IMR-90 (cell line): Measurements from ENCODE around the gene HDAC8. TPM values are rescaled to one million over a fixed set of nuclear protein-coding genes. Genes with fewer than 3 reads are reported as not detected.

ENCODE experiments used
- ATAC-seq: fragments of 200-7000 bp; cut with Tn5 transposase; 2 replicates; pipeline ENCODE4 v1.9.1; 2020; ENCODE audit warnings: low read depth, mild to moderate bottlenecking, moderate library complexity
- BruUV-seq: library from RNA; stranded (reverse); fragments of 400-500 nt; replicated peaks from 2 replicates; lab custom pipeline; 2021; lab: Mats Ljungman, UMichigan
- CTCF ChIA-PET: fragments of 300-600 bp; formaldehyde crosslinking; extraction: SDS; loops from one replicate; lab custom pipeline; 2021; ENCODE audit warnings: antibody characterized with exemption; lab: Yijun Ruan, JAX
- POLR2A ChIA-PET: fragments of 300-600 bp; sonication (Branson Sonifier 250); formaldehyde crosslinking; loops from one replicate; lab custom pipeline; 2022; ENCODE audit warnings: antibody characterized with exemption; ENCODE audit not compliant: unreplicated experiment; lab: Charles Lee
- DNase-seq: peaks from one replicate; pipeline ENCODE4 v3.0.0; 2013
- H2AFZ ChIP-seq: replicated peaks from 2 replicates; pipeline ENCODE3; 2013; ENCODE audit warnings: low read length, mild to moderate bottlenecking; ENCODE audit not compliant: poor library complexity
- H2AK5ac ChIP-seq: 2 replicates; pipeline ENCODE4 v1.6.1; 2013; ENCODE audit warnings: low read depth, low read length, inconsistent platforms
- H2AK9ac ChIP-seq: replicated peaks from 2 replicates; pipeline ENCODE3; 2013; ENCODE audit warnings: mild to moderate bottlenecking, low read depth, low read length, moderate library complexity; ENCODE audit not compliant: poor library complexity
- H2BK120ac ChIP-seq: 2 replicates; pipeline ENCODE4 v1.6.1; 2013; ENCODE audit warnings: low read depth, low read length, inconsistent platforms
- H2BK15ac ChIP-seq: 3 replicates; pipeline ENCODE4 v1.6.1; 2013; ENCODE audit warnings: low read depth, low read length, inconsistent platforms
- H2BK20ac ChIP-seq: 2 replicates; pipeline ENCODE4 v1.6.1; 2013; ENCODE audit warnings: low read depth, mild to moderate bottlenecking, inconsistent platforms, low read length, moderate library complexity
- H2BK5ac ChIP-seq: 2 replicates; pipeline ENCODE4 v1.6.1; 2013; ENCODE audit warnings: mild to moderate bottlenecking, low read depth, low read length, inconsistent platforms; ENCODE audit not compliant: poor library complexity, severe bottlenecking
- H3K14ac ChIP-seq: replicated peaks from 2 replicates; pipeline ENCODE4 v1.6.1; 2013; ENCODE audit warnings: low read depth, low read length, inconsistent platforms
- H3K18ac ChIP-seq: 2 replicates; pipeline ENCODE4 v1.6.1; 2013; ENCODE audit warnings: low read depth, low read length, control low read depth
- H3K23ac ChIP-seq: 2 replicates; pipeline ENCODE4 v1.6.1; 2013; ENCODE audit warnings: low read depth, low read length, inconsistent platforms
- H3K27ac ChIP-seq: 2 replicates; pipeline ENCODE4 v1.5.1; 2013; ENCODE audit warnings: mild to moderate bottlenecking, control low read depth, low read length; ENCODE audit not compliant: insufficient read depth
- H3K27me3 ChIP-seq: 2 replicates; pipeline ENCODE4 v1.6.1; 2013; ENCODE audit warnings: low read length; ENCODE audit not compliant: control insufficient read depth, insufficient read depth
- H3K36me3 ChIP-seq: 2 replicates; pipeline ENCODE4 v1.6.1; 2013; ENCODE audit warnings: low read length, mixed read lengths; ENCODE audit not compliant: control insufficient read depth, insufficient read depth
- H3K4ac ChIP-seq: 2 replicates; pipeline ENCODE4 v1.6.1; 2013; ENCODE audit warnings: low read depth, low read length, inconsistent platforms
- H3K4me1 ChIP-seq: 2 replicates; pipeline ENCODE4 v1.6.1; 2013; ENCODE audit warnings: low read length, mixed read lengths; ENCODE audit not compliant: control insufficient read depth, insufficient read depth
- H3K4me2 ChIP-seq: 2 replicates; pipeline ENCODE4 v1.6.1; 2013; ENCODE audit warnings: low read depth, mild to moderate bottlenecking, control low read depth, low read length, moderate library complexity
- H3K4me3 ChIP-seq: 2 replicates; pipeline ENCODE4 v1.5.1; 2013; ENCODE audit warnings: low read depth, mild to moderate bottlenecking, control low read depth, low read length, moderate library complexity; ENCODE audit not compliant: insufficient read depth
- H3K56ac ChIP-seq: 2 replicates; pipeline ENCODE4 v1.6.1; 2013; ENCODE audit warnings: low read length, inconsistent platforms; ENCODE audit not compliant: insufficient read depth; ENCODE audit errors: extremely low read depth
- H3K79me1 ChIP-seq, 2 experiments: 2 replicates each; pipeline ENCODE4 v1.6.1; 2013; ENCODE audit warnings: low read length in 2 of 2, inconsistent platforms in 1 of 2, low read depth in 1 of 2
- H3K9ac ChIP-seq: 2 replicates; pipeline ENCODE4 v1.6.1; 2013; ENCODE audit warnings: low read depth, low read length, control low read depth
- H3K9me1 ChIP-seq: 2 replicates; pipeline ENCODE4 v1.6.1; 2013; ENCODE audit warnings: low read length, inconsistent platforms; ENCODE audit not compliant: insufficient read depth
- H3K9me3 ChIP-seq: 2 replicates; pipeline ENCODE4 v1.6.1; 2013; ENCODE audit warnings: low read length; ENCODE audit not compliant: control insufficient read depth, insufficient read depth
- H4K20me1 ChIP-seq: 2 replicates; pipeline ENCODE4 v1.6.1; 2013; ENCODE audit warnings: low read length, inconsistent platforms; ENCODE audit not compliant: insufficient read depth
- H4K5ac ChIP-seq: 2 replicates; pipeline ENCODE4 v1.6.1; 2013; ENCODE audit warnings: mild to moderate bottlenecking, low read depth, low read length, control low read depth
- H4K8ac ChIP-seq, 2 experiments: 2 replicates each; pipeline ENCODE4 v1.6.1; 2013; ENCODE audit warnings: low read depth in 2 of 2, low read length in 2 of 2, control low read depth in 1 of 2, inconsistent platforms in 1 of 2
- H4K91ac ChIP-seq: 2 replicates; pipeline ENCODE4 v1.6.1; 2013; ENCODE audit warnings: low read depth, low read length, inconsistent platforms; ENCODE audit not compliant: insufficient read depth
- BHLHE40 ChIP-seq: fragments of 150-350 bp; IDR thresholded peaks from 2 replicates; pipeline ENCODE4 v1.6.1; 2016; ENCODE audit warnings: mild to moderate bottlenecking, low read depth, low read length
- CEBPB ChIP-seq: IDR thresholded peaks from 2 replicates; pipeline ENCODE4 v1.6.1; 2012; ENCODE audit warnings: low read depth, low read length, improper control_type of control experiment
- CHD1 ChIP-seq: IDR thresholded peaks from 2 replicates; pipeline ENCODE4 v1.6.1; 2012; ENCODE audit warnings: low read depth, low read length, improper control_type of control experiment
- CTCF ChIP-seq: conservative IDR thresholded peaks from 2 replicates; pipeline ENCODE4 v1.5.1; 2012; ENCODE audit warnings: mild to moderate bottlenecking, low read depth, low read length, improper control_type of control experiment
- ELK1 ChIP-seq: fragments of 150-350 bp; IDR thresholded peaks from 2 replicates; pipeline ENCODE4 v1.6.1; 2016; ENCODE audit warnings: low read depth, mild to moderate bottlenecking, low read length, moderate library complexity, borderline replicate concordance
- FOS ChIP-seq: fragments of 150-350 bp; IDR thresholded peaks from 2 replicates; pipeline ENCODE4 v1.6.1; 2016; ENCODE audit warnings: low read depth, low read length
- MAFK ChIP-seq: IDR thresholded peaks from 2 replicates; pipeline ENCODE4 v1.6.1; 2012; ENCODE audit warnings: low read depth, low read length, improper control_type of control experiment
- MAZ ChIP-seq: IDR thresholded peaks from 2 replicates; pipeline ENCODE4 v1.6.1; 2012; ENCODE audit warnings: low read depth, mild to moderate bottlenecking, low read length, improper control_type of control experiment, moderate library complexity, borderline replicate concordance
- MXI1 ChIP-seq: IDR thresholded peaks from 2 replicates; pipeline ENCODE4 v1.6.1; 2012; ENCODE audit warnings: low read depth, mild to moderate bottlenecking, low read length, moderate library complexity, borderline replicate concordance
- NFE2L2 ChIP-seq: fragments of 150-350 bp; IDR thresholded peaks from 2 replicates; pipeline ENCODE4 v1.6.1; 2016; ENCODE audit warnings: low read depth, mild to moderate bottlenecking, low read length
- POLR2A ChIP-seq: IDR thresholded peaks from 2 replicates; pipeline ENCODE4 v1.6.1; 2012; ENCODE audit warnings: mild to moderate bottlenecking, low read depth, low read length
- RAD21 ChIP-seq: IDR thresholded peaks from 2 replicates; pipeline ENCODE4 v1.6.1; 2012; ENCODE audit warnings: low read length, improper control_type of control experiment
- RCOR1 ChIP-seq: IDR thresholded peaks from 2 replicates; pipeline ENCODE4 v1.6.1; 2012; ENCODE audit warnings: mild to moderate bottlenecking, low read length, improper control_type of control experiment; ENCODE audit not compliant: insufficient replicate concordance
- RFX5 ChIP-seq: IDR thresholded peaks from 2 replicates; pipeline ENCODE4 v1.8.0; 2012; ENCODE audit warnings: low read depth, mild to moderate bottlenecking, low read length, moderate library complexity
- SMC3 ChIP-seq: fragments of 150-350 bp; IDR thresholded peaks from 2 replicates; pipeline ENCODE4 v1.6.1; 2016; ENCODE audit warnings: low read depth, mild to moderate bottlenecking, antibody characterized with exemption, low read length, moderate library complexity
- USF2 ChIP-seq: fragments of 150-350 bp; IDR thresholded peaks from 2 replicates; pipeline ENCODE4 v1.6.1; 2017; ENCODE audit warnings: mild to moderate bottlenecking, antibody characterized with exemption, low read length, low read depth
- WGBS, 2 experiments: methylation state at CpG; one replicate each; pipeline versions ENCODE4 v1.1.5 to v1.1.7; 2013; ENCODE audit warnings: missing lambda C conversion rate in 2 of 2; ENCODE audit not compliant: insufficient read length in 1 of 2; ENCODE audit errors: extremely low coverage in 2 of 2; 5-methylcytosine and 5-hydroxymethylcytosine counted together
- dilution Hi-C: fragments of 300-500 bp; cut with HindIII; formaldehyde crosslinking; loops from one replicate; pipeline ENCODE4 v1.14.3; 2018; ENCODE audit warnings: low sequenced_read_pairs; ENCODE audit not compliant: unreplicated experiment
- in situ Hi-C: fragments of 300-500 bp; cut with MboI; formaldehyde crosslinking; loops from 3 replicates; pipeline ENCODE4 v1.14.3; 2019; ENCODE audit warnings: low sequenced_read_pairs, inconsistent platforms, mixed read lengths
- intact Hi-C: fragments of 100-400 bp; cut with micrococcal nuclease; formaldehyde crosslinking; loops from 2 replicates; pipeline ENCODE4 v1.10.0; 2022
- polyA plus RNA-seq, 3 experiments: library from polyadenylated mRNA; depleted of rRNA; stranded (reverse); fragments of >200 nt; gene quantifications; 2 replicates each; pipeline ENCODE4 v1.2.3, GENCODE V29; 2012; ENCODE audit warnings: low replicate concordance in 1 of 3
- total RNA-seq: library from RNA; depleted of rRNA; stranded (reverse); fragments of >200 nt; gene quantifications from 2 replicates; pipeline ENCODE4 v1.2.3, GENCODE V29; 2012

The HDAC8 gene
- total and polyA plus RNA-seq, 2 of the 4 experiments (the other 2 are of a cell fraction) = 16.1 to 28.5 TPM

GRCh38 chrX:72478351-72478750, 94.3 kb downstream of the HDAC8 start:
- Histone ChIP-seq H3K56ac (no peak overlapping the region), H4K8ac (no peak overlapping the region), H3K4me1 (no peaks in the 10 kb centered on the region), H2BK15ac (no peak overlapping the region), H3K9ac (no peak overlapping the region), H2BK20ac (no peak overlapping the region), H2BK5ac (no peak overlapping the region), H2AFZ (no peak overlapping the region), H2BK120ac (no peak overlapping the region), H2AK5ac (no peak overlapping the region), H4K5ac (no peak overlapping the region), H4K20me1 (no peaks in the 10 kb centered on the region), H3K27me3 (peaks cover 5% of the 10 kb centered on the region), H3K23ac (no peak overlapping the region), H3K79me1 (no peaks in the 10 kb centered on the region; a peak in 1 of 4 replicates), H3K27ac (no peak overlapping the region), H3K4me3 (no peak overlapping the region), H2AK9ac (no peak overlapping the region), H3K36me3 (peaks cover 3% of the 10 kb centered on the region; the same call in 1 of the 2 replicates), H3K9me1 (0 out of 2 replicates have a peak, but pooled peaks cover 3% of the 10 kb centered on the region), H3K9me3 (no peaks in the 10 kb centered on the region), H3K4me2 (no peak overlapping the region), H3K14ac (no peak overlapping the region), H3K18ac (no peak overlapping the region), H3K4ac (no peak overlapping the region), H4K91ac (no peak overlapping the region)
- BruUV-seq = no TSS peak
- 100% methylated on average over 3 of the region's 8 CpGs; no CpG with 5 or more reads in 1 of the 2 experiments for WGBS, 2 experiments
- in situ Hi-C loops (no loop called here), dilution Hi-C loops (no loop called here), intact Hi-C loops (loop anchor here (10.0 kb wide), 1 partner anchor 224 kb away; no protein-coding TSS in a partner anchor)
- CTCF ChIA-PET = no interaction called here
- ATAC-seq = no peak
- POLR2A ChIA-PET = no interaction called here
- no peak for DNase-seq
- TF ChIP-seq NFE2L2 (no peak), ELK1 (no peak), MXI1 (no peak), RCOR1 (no peak), BHLHE40 (no peak), CTCF (no peak), MAZ (no peak), SMC3 (no peak), RFX5 (no peak), CHD1 (no peak), MAFK (no peak), POLR2A (no peak), USF2 (no peak), RAD21 (no peak), FOS (no peak), CEBPB (no peak)
